Fibroblast of villous mesenchyme (primary cell): ENCODE measurements around the gene IDUA. TPM values are rescaled to one million over a fixed set of nuclear protein-coding genes. Genes with fewer than 3 reads are reported as not detected.

Source experiments
- DNase-seq: peaks from one replicate; pipeline ENCODE4 v3.0.0-alpha.2; 2010; ENCODE audit warnings: low read depth
- H3K4me3 ChIP-seq: 2 replicates; pipeline ENCODE4 v1.5.1; 2011; ENCODE audit warnings: low read depth, mild to moderate bottlenecking, low read length
- CTCF ChIP-seq: IDR thresholded peaks from 2 replicates; pipeline ENCODE4 v1.5.1; 2012; ENCODE audit warnings: low read depth, mild to moderate bottlenecking, low read length; ENCODE audit not compliant: insufficient read depth
- total RNA-seq: library from RNA; depleted of rRNA; stranded (reverse); fragments of >200 nt; gene quantifications from 2 replicates; pipeline ENCODE4 v1.2.3, GENCODE V29; 2012

IDUA gene
- total RNA-seq, 1 donor = 10.4 TPM

GRCh38 chr4:986428-986878 is 391 bp upstream of the IDUA start:
- H3K4me3 ChIP-seq = peak overlapping the region; percentile 75
- TF ChIP-seq CTCF = no peak
- DNase-seq = no peak

GRCh38 chr4:987624-988513 is 1.0 kb downstream of the IDUA start:
- no peak for TF ChIP-seq CTCF
- DNase-seq = peak; percentile 18
- H3K4me3 ChIP-seq = peak overlapping the region; percentile 75

GRCh38 chr4:988726-989721 is 2.2 kb downstream of the IDUA start:
- no peak for TF ChIP-seq CTCF
- DNase-seq = no peak
- no peak overlapping the region for H3K4me3 ChIP-seq

- no peak for TF ChIP-seq CTCF
- DNase-seq = no peak
- no peak overlapping the region for H3K4me3 ChIP-seq
Observed at GRCh38 chr4:989722-990471, 3.1 kb downstream of the IDUA start.

- no peak for DNase-seq
- no peak for TF ChIP-seq CTCF
- no peak overlapping the region for H3K4me3 ChIP-seq
Observed at GRCh38 chr4:990746-991367, 4.0 kb downstream of the IDUA start.
